ENCODE measurements around the gene RAD51AP2.

DNA sequence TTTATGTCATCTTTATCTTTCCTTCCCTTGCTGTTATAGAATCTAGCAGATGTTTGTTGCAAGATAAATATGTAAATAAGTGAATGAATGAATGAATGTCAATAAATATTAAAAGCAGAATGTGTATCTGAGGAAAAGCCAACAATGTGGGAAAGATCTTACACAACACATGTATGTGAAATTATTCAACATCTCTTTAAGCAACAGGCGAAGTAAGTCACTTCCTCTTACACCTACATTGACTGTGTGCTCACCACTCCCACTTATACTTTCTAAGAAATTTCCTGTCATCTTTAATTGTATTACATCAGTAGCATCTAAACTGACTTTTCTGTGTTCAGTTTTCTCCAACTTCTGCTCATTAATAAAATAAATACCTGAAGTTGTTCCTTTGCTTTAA is 43.0 kb downstream of the RAD51AP2 start:
- TF ChIP-seq POLR2A (IDR thresholded peaks at IDR 0.05) (no peak), POLR2AphosphoS5 (IDR thresholded peaks at IDR 0.05) (no peak)
- TF ChIP-seq, protein P1, sequence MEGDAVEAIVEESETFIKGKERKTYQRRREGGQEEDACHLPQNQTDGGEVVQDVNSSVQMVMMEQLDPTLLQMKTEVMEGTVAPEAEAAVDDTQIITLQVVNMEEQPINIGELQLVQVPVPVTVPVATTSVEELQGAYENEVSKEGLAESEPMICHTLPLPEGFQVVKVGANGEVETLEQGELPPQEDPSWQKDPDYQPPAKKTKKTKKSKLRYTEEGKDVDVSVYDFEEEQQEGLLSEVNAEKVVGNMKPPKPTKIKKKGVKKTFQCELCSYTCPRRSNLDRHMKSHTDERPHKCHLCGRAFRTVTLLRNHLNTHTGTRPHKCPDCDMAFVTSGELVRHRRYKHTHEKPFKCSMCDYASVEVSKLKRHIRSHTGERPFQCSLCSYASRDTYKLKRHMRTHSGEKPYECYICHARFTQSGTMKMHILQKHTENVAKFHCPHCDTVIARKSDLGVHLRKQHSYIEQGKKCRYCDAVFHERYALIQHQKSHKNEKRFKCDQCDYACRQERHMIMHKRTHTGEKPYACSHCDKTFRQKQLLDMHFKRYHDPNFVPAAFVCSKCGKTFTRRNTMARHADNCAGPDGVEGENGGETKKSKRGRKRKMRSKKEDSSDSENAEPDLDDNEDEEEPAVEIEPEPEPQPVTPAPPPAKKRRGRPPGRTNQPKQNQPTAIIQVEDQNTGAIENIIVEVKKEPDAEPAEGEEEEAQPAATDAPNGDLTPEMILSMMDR (IDR thresholded peaks at IDR 0.05): no peak

Data from stomach (tissue), 4 donors.